ENCODE data around the gene CDCP2. TPM values are rescaled to one million over a fixed set of nuclear protein-coding genes. Genes with fewer than 3 reads are reported as not detected.

The CDCP2 gene
- total RNA-seq, 4 donors from 2014 or later = 0.19 TPM; not detected in 3

- WGBS, 2 donors = 93 to 97% methylated on average over 5 of the region's 5 CpGs
- intact Hi-C loops (cut with DNase I) = no loop called here
- no peaks in the 10 kb centered on the region for H3K27me3 ChIP-seq
- H3K4me3 ChIP-seq = no peak overlapping the region
- no peaks in the 10 kb centered on the region for H3K9me3 ChIP-seq
- no peaks in the 10 kb centered on the region for H3K4me1 ChIP-seq
- no peak for DNase-seq
- peaks cover 0 to 77% (median 15%) of the 10 kb centered on the region in 3 donors for H3K36me3 ChIP-seq
- TF ChIP-seq CTCF (IDR thresholded peaks at IDR 0.05) (no peak), POLR2A (IDR thresholded peaks at IDR 0.05) (no peak)
- H3K27ac ChIP-seq = no peak overlapping the region
These were observed 40.7 kb upstream of the CDCP2 start for GRCh38 chr1:54193453-54193852.

- DNase-seq = no peak
- H3K4me3 ChIP-seq = no peak overlapping the region
- TF ChIP-seq CTCF (IDR thresholded peaks at IDR 0.05) = no peak
- no peak for TF ChIP-seq POLR2A (IDR thresholded peaks at IDR 0.05)
- H3K4me1 ChIP-seq = no peaks in the 10 kb centered on the region
- H3K27me3 ChIP-seq = no peaks in the 10 kb centered on the region
- intact Hi-C loops (cut with DNase I) = no loop called here
- H3K27ac ChIP-seq = no peak overlapping the region
- no peaks in the 10 kb centered on the region for H3K9me3 ChIP-seq
- H3K36me3 ChIP-seq = peaks cover 0 to 94% (median 15%) of the 10 kb centered on the region in 3 donors
- 86% methylated on average over 1 of the region's 1 CpG; no CpG with 5 or more reads in 1 of the 2 donors for WGBS, 2 donors
These were observed 38.7 kb upstream of the CDCP2 start for GRCh38 chr1:54191525-54191924.

- no peak for TF ChIP-seq CTCF (IDR thresholded peaks at IDR 0.05)
- no peak for TF ChIP-seq POLR2A (IDR thresholded peaks at IDR 0.05)
- intact Hi-C loops (cut with DNase I) = no loop called here
- peaks cover 0 to 94% (median 15%) of the 10 kb centered on the region in 3 donors for H3K36me3 ChIP-seq
- H3K27me3 ChIP-seq = no peaks in the 10 kb centered on the region
- H3K27ac ChIP-seq = no peak overlapping the region
- whole genome bisulfite sequencing, 2 donors = 94 to 97% methylated on average over 5 to 8 of the region's 9 CpGs
- H3K4me1 ChIP-seq = no peaks in the 10 kb centered on the region
- DNase-seq = no peak
- no peaks in the 10 kb centered on the region for H3K9me3 ChIP-seq
- H3K4me3 ChIP-seq = no peak overlapping the region
These were observed 37.7 kb upstream of the CDCP2 start for GRCh38 chr1:54190526-54190925.

GRCh38 chr1:54188291-54188690, 35.5 kb upstream of the CDCP2 start:
- no peaks in the 10 kb centered on the region for H3K4me1 ChIP-seq
- peaks cover 0 to 73% (median 8%) of the 10 kb centered on the region in 3 donors for H3K36me3 ChIP-seq
- no peak for DNase-seq
- intact Hi-C loops (cut with DNase I) = loop anchor here (10.0 kb wide), 1 partner anchor 297 kb away; no protein-coding TSS in a partner anchor
- 83 to 90% methylated on average over 1 of the region's 1 CpG for WGBS, 2 donors
- TF ChIP-seq POLR2A (IDR thresholded peaks at IDR 0.05) = no peak
- H3K4me3 ChIP-seq = no peak overlapping the region
- no peaks in the 10 kb centered on the region for H3K9me3 ChIP-seq
- no peaks in the 10 kb centered on the region for H3K27me3 ChIP-seq
- no peak overlapping the region for H3K27ac ChIP-seq

- 93 to 100% methylated on average over 3 of the region's 3 CpGs for WGBS, 2 donors
- H3K36me3 ChIP-seq = peaks cover 0 to 56% (median 8%) of the 10 kb centered on the region in 3 donors
- TF ChIP-seq POLR2A (IDR thresholded peaks at IDR 0.05) = no peak
- TF ChIP-seq CTCF (IDR thresholded peaks at IDR 0.05) = no peak
- H3K9me3 ChIP-seq = no peaks in the 10 kb centered on the region
- H3K4me1 ChIP-seq = no peaks in the 10 kb centered on the region
- intact Hi-C loops (cut with DNase I) = loop anchor here (10.0 kb wide), 1 partner anchor 299 kb away; no protein-coding TSS in a partner anchor
- no peak for DNase-seq
- no peaks in the 10 kb centered on the region for H3K27me3 ChIP-seq
- no peak overlapping the region for H3K4me3 ChIP-seq
- H3K27ac ChIP-seq = no peak overlapping the region
These were observed 33.3 kb upstream of the CDCP2 start for GRCh38 chr1:54186056-54186455.

All from esophagus squamous epithelium (tissue), 5 donors.